NCI-H1436 treated with DMSO at 0.1 percent for 48 hours (cell line): ENCODE measurements around the gene EDEM1.
"Not testable (repeated sequence)": the region's sequence is repeated elsewhere in the genome, so short reads cannot be mapped to it uniquely, and the experiment has no call there.

Experiments used
- DNase-seq: peaks from one replicate; lab custom pipeline; 2025; lab: John Stamatoyannopoulos, UW

EDEM1 gene

DNA sequence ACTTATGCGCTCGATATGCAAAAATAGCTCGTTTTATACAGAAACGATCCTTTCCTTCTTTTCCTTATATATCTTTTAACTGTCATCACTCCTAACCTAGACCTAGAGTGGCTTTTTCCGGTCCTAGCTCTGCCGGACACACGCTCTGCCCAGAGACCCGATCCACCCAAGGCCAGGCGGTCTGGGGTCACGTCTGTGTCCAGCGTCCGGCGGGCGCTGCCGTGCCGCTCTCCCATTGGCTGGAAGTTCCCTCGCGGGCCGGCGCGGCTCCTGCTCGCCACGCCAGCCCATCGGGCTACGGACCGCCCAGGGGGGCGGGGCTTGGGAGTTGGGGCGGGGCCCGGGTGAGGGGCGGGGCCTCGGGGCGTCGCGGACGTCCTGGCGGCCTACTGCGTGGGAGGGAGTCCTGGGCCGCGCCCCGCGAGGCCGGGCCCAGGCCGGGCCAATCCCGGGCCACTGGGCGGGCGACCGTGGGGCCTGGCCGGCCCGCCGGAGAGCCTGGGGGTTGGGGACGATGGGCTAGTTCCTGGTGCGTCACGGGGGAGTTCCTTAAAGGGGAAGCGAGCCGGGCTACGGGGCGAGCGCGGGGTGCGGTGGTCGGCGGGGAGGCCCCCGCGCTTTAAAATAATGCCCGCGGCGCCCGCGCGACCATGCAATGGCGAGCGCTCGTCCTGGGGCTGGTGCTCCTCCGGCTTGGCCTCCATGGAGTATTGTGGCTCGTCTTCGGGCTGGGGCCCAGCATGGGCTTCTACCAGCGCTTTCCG is at the start of gene EDEM1:
Gene EDEM1 (plus strand): TSS at position 552 of the 764 bp plus-strand sequence. CDS start 99 bp downstream, at position 651.
- DNase-seq, result peak; percentile 3

DNA sequence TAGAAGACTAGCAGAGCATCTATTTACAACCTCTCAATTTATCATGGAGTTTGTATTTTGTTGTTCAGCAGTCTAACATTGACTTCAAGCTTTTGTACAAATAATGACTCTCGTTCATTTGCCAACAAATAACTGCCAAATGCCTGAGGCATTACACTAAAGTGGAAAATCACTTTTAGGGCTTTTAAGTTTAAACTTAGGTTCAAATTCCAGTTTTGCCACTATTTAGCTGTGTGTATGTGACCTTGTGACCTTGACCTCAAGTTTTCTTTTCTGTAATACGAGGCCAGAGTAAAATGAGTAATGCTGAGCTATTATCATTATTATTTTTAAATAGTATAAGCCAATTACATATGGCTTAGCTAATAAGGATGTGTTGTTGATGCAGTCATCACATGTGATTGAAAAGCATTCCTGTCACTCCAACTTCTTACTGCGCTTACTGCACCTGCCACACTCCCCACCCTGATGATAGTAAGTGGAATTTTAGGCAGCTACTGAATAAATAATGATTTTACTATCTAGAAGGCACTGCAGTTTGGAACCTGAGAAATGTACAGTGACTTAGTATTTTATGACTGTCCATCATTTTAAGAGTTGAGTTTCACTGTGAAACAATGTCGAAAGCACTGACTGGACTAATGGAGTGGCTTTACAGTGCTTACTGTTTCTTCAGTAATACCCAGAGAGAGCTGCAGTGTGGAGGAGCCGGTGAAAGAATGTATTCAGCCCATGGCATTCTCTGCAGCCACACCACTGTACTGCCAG is 49.1 kb upstream of the EDEM1 start:
- DNase-seq, result no peak

GRCh38 chr3:5140230-5140621 is 47.3 kb upstream of the EDEM1 start:
- no peak for DNase-seq

- DNase-seq, result no peak
These were observed 46.7 kb upstream of the EDEM1 start for GRCh38 chr3:5140839-5141238.

DNA sequence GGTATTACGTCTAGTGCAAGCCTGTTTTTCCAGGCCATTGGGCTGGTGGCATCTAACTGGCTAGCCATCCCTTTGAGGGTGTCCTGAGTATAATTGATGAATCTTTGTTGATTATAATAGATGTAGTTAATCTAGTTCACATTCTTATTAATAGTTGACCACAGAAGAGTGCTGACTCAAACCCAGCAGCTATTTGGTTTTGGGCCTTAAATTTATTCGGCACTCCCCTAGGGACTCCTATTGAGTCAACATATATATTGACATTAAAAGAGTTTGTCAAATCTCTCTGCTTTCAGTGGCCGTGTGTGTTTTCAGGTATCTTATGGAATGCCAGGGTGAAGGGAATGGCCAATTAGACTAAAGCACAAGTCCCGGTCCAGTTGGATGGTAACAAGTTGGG is 45.7 kb upstream of the EDEM1 start:
- no peak for DNase-seq

DNA sequence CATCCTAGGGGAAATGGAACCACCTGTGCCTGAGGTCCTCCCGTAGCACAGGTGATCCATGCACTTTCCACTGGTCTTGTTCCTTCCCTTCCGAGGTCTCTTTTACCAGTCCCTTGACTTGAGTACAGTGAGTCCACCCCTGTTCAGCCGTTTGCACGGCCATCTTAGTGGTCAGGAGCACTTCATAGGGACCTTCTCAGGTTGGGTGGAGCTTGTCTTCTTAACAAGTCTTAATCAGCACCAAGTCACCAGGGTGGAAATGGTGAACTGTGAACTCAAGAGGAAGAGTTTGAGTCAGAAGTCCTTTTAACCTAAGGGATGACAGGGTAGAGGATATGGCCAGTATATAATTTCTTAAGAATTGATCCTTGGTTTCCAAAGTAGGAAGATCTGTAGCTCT is 44.0 kb upstream of the EDEM1 start:
- no peak for DNase-seq

- no peak for DNase-seq
These were observed 43.1 kb upstream of the EDEM1 start for GRCh38 chr3:5144316-5144994.

DNA sequence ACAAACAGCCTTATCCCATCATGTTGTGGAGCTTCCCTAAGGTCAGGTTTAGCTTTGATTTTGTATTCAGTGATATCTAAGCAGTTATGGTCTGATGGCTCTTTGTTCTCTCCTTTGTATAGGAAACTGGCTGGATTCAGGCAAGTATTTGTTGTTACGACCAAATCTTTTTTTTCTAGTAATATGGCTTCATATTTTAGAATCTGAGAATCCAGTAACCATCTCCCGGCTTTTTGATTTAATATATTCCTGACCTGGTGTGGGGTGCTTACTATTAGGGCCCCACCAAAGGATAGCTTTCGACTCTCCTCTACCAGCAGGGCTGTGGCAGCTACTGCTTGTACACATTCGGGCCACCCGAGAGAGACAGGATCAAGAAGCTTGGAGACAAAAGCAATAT is 42.4 kb upstream of the EDEM1 start:
- no peak for DNase-seq

DNA sequence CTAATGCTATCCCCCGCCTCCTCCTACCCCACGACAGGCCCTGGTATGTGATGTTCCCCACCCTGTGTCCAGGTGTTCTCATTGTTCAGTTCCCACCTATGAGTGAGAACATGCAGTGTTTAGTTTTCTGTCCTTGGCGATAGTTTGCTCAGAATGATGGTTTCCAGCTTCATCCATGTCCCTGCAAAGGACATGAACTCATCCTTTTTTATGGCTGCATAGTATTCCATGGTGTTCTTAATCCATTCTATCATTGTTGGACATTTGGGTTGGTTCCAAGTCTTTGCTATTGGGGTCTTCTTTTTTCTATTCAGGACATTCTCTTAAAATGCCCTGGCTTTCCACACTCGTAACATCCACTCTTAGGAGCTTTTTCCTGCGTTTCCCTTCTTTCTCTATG is 40.4 kb upstream of the EDEM1 start:
- DNase-seq, result not testable (repeated sequence)

GRCh38 chr3:5149306-5149880 is 38.1 kb upstream of the EDEM1 start:
- no peak for DNase-seq

DNA sequence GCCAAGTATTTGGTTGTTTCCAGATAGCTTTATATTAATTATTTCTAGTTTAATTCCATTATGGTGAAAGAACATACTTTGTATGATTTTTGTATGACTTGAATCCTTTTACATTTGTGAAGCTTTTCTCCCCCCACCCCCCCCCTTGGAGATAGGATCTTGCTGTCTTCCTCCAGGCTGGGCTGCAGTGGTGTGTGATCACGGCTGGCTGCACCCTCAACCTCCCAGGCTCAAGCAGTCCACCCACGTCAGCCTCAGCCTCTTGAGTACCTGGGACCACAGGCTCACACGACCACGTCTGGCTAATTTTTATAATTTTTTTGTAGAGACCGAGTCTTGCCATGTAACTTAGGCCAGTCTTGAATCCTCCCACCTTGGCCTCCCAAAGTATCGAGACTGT is 35.9 kb upstream of the EDEM1 start:
- DNase-seq, result no peak

DNA sequence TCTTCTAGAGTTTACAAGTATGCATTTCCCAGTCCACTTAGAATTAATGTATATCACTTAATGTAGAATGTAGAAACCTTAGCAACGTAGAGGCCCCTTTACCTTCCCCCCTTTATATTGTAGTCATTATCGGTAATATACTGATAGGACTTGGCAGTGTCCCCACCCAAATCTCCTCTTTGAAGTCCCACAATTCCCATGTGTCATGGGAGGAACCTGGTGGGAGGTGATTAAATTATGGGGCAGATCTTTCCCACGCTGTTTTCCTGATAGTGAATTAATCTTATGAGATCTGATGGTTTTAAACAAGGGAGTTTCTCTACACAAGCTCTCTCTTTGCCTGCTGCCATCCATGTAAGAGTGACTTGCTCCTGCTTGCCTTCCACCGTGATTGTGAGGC is 34.4 kb upstream of the EDEM1 start:
- DNase-seq, result no peak

DNA sequence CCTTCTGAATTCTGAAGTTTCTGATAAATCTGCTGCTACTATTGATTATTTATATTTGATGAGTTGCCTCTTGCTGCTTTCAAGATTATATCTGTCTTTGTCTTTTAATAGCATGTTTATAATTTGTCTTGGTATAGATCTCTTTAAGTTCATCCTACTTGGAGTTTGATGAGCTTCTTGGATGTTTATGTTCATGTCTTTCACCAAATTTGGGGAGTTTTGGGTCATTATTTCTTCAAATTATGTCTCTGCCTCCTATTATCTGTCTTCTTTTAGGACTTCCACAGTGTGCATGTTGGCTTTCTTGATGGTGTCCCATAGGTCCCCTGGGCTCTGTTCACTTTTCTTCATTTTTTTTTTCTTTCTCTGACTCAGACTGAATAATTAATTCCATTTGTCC is 32.3 kb upstream of the EDEM1 start:
- DNase-seq, result no peak

- no peak for DNase-seq
These were observed 27.2 kb upstream of the EDEM1 start for GRCh38 chr3:5160321-5160720.

DNA sequence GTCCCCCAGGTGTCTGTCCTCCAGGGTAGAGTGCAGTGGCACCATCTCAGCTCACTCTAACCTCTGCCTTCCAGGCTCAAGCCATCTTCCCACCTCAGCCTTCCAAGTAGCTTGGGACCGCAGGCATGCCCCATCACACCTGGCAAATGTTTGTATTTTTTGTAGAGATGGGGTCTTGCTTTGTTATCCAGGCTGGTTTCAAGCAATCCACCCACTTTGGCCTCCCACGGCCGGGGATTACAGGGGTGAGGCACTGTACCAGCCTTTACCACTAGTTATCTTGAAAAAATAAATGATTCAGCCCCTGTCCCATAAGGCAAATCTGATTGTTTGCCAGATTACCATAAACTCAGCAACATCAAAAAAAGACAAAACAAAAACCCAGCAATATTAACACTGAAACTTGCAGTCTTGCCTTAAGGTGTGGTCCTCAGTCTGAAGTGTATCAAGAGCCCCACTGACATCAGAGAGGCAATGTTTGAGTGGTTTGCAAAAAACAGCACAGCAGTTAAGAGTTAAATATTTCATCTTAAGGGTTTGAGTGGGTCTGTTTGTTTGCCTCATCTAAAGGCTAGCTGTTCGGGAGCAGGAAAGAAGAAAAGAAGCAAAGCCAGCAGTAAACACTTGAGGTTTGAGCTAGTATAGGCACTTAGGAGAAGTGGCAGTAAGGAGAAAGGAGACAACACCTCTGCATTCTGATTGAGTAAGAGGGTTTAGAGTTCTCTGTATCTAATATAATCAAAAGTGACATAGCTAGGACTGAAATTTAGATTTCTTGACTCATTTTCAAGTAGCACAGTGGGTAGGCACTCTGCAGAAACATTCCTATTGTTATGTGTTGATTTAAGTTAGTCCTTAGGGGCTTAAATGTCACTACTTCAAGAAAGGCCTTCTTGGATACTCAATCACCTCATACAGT is 26.3 kb upstream of the EDEM1 start:
- DNase-seq, result no peak

GRCh38 chr3:5162102-5162501 is 25.4 kb upstream of the EDEM1 start:
- DNase-seq, result no peak

- DNase-seq, result no peak
These were observed 21.8 kb upstream of the EDEM1 start for GRCh38 chr3:5165698-5166097.

DNA sequence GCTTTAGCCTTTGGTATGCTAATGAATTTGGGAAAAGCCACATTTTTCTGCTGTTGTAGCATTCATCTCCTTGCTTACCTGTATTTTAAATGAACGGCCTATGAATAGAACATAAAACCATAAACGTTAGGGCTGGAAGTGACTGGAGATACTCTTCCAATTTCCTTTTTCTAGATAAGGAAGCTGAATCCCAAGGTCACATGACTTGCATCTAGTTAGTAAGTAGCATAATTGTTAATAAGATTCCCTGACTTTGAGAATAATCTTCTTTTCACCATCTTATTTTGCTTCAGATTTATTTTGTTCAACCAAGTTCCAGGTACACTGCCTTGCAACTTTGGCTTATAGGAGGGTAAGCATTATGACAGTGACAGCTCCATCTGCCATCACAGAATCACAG is 20.7 kb upstream of the EDEM1 start:
- no peak for DNase-seq

- DNase-seq, result no peak
These were observed 19.4 kb upstream of the EDEM1 start for GRCh38 chr3:5168110-5168509.

- DNase-seq, result no peak
These were observed 17.7 kb upstream of the EDEM1 start for GRCh38 chr3:5169807-5170206.

GRCh38 chr3:5170975-5171374 is 16.5 kb upstream of the EDEM1 start:
- DNase-seq, result no peak

DNA sequence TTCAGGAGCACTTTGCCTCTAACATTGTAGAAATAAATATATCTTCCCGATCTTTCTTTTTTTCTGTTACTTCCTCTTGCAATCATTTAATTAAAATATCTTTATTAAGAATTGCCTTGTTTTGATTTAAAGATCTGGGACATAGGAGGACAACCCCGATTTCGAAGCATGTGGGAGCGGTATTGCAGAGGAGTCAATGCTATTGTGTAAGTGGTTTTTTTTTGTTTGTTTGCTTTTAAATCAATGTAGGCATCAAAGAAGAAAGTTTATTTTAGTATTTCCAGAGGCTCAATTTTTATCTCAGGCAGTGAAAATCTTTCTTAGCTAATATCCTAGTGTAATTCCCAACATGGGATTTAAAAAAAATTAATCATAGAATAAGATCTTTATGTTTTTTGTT is 15.5 kb upstream of the EDEM1 start:
- DNase-seq, result no peak
